Activated CD8-positive, alpha-beta memory T cell treated with anti-CD3 and anti-CD28 coated beads, Interleukin-2, amount 50 U/mL, for 1 hour (primary cell): ENCODE data around the gene ELOVL2.

Experiments
- DNase-seq: peaks from one replicate; pipeline ENCODE4 v3.0.0-alpha.2; 2020; ENCODE audit errors: extremely low read depth

ELOVL2 gene

DNA sequence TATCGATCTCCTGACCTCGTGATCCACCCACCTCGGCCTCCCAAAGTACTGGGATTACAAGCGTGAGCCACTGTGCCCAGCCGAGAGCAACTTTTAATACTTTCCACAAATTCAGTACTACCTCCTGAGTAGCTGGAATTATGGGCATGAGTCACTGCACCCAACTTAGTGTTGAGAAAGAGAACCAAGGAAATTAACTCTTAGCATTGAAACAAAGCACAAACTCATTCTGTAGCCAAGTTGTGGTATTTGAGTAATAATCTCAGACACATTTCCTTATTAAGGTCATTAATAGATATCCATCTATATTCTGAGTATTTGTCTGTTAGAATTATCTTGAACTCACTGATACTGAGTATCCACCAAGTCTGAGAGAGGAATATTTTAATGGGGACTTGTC is 14.3 kb upstream of the ELOVL2 start:
- no peak for DNase-seq

DNA sequence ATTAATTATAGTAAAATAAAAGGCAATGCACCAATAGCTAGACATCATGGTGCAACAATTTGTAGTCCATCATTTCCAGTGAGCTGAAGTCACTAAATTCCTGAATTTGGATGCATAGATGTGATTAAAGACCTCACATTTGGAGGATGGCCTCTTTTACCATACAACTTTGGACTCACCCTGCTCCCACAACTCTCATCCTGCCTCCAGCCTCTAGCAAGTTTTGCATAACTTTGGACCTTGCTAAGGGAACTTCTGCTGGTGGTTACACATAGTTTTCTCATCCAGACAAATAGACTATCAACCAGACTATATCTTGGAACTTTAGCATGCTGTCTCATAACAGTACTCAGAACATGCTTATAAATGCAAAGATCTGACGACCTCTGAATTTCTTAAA is 12.8 kb upstream of the ELOVL2 start:
- no peak for DNase-seq

DNA sequence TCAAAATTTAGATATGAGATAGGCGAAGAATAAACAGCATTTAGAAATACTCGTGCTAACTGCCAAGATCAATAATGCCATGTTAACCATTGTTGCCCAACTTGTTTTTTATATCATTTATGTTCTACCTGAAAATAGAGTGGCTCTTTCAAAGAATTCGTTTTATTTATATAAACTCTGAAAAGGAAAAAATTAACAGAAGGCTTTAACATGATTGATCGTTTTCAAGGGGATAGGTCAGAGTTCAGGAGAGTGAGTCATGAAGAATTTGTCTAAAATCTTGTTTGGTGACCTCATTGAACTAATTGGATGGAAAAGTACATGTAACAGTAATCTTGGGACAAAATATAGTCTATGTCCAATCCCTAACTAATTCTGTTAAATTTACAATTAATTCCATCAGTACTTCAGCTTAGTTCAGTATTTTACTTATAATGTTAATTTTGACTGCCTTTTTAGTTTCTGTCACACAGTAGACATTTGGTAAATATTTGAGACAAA is 11.1 kb upstream of the ELOVL2 start:
- no peak for DNase-seq

- DNase-seq, result no peak
Observed at GRCh38 chr6:11054722-11055121, 10.6 kb upstream of the ELOVL2 start.

DNA sequence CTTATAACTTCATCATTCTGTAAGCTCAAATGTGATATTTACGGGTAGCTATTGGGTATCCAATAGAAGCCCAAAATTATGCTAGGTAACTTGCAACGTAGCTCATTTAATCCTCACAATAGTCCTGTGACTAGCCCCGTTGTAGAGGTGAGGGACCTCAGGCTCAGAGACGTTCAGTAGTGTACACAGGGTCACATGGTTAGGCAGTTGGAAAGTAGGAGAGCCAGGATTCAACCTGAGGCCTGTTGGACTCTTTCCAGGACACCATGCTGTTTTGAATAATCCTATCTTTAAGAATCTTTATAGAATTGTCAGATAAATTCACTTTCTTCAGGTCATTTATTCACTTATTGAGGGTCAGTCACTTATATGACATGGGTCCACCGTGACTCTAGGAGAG is 9.2 kb upstream of the ELOVL2 start:
- DNase-seq, result no peak

GRCh38 chr6:11050731-11051130 is 6.6 kb upstream of the ELOVL2 start:
- DNase-seq, result no peak

DNA sequence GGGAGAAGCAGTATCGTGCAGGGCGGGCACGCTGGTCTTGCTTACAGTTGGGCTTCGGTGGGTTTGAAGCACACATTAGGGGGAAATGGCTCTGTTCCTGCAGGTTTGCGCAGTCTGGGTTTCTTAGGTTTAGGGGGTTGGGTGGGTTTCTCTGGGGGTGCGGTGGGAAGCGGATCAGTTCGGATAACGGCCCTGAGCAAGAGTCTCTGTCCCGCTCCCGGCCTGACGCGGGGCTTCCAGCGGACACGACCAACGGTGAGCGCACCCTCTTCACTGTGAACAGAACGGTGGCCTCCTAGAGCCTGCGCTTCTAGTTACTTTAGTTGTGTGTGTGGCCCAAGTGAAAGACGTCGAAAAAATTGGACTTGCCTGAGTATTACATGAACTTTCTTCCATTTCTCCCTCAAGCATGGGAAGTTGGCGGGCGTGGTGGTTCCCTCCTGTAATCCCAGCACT is 635 bp upstream of the ELOVL2 start:
- DNase-seq, result no peak

DNA sequence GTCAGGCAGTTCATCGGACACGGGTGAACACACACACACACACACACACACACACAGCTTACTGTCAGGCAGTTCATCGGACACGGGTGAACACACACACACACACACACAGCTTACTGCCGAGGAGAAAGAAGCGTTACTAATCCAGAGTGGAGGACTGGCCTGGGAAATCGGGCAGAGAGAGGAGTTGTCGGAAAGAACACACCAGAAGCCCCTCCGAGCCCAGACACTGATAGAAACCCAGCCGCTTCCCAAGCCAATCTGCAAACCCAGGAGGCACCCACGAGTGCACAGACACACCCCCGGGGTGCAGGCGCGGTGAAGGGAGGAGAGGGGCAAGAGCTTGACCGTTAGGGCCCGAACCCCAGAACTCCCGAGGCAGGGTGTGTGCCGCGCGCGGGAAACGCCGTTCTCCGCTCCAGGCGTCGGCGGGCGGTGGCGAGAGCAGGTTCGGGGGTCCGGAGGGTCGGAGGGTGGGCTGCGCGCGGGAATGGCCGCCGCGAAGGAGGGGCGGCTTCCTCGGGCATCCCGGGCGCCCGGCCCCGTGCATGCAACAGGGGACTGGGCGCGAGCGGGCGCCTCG is 636 bp downstream of the ELOVL2 start:
- DNase-seq, result no peak

DNA sequence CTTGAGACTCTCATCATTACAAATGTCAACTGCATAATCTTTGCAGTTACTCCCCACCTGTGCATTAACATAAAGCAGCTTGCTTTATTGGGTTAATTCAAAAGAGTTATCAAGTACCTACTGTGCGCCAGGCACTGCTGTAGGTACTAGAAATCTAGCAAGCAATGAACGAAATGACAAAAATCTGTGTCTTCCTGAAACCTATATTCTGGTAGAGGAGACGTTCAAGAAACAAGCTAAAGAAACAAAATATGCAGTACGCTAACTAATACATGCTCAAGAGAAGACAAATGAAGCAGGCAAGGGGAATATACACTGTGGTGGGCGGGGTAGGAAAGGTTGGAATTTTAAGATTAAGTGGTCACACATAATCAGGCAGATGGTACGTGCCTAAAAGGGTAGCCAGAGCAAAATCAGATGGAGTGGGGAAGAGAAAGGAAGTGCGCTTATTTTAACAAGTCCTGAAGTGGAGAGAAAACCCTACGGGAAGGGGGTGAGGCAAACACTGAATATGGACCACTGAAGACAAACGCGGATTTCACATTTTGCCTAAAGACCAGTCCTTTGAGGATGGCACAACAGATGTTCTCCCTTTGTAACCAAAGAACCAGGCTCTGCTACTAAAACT is 1.2 kb downstream of the ELOVL2 start:
- no peak for DNase-seq

DNA sequence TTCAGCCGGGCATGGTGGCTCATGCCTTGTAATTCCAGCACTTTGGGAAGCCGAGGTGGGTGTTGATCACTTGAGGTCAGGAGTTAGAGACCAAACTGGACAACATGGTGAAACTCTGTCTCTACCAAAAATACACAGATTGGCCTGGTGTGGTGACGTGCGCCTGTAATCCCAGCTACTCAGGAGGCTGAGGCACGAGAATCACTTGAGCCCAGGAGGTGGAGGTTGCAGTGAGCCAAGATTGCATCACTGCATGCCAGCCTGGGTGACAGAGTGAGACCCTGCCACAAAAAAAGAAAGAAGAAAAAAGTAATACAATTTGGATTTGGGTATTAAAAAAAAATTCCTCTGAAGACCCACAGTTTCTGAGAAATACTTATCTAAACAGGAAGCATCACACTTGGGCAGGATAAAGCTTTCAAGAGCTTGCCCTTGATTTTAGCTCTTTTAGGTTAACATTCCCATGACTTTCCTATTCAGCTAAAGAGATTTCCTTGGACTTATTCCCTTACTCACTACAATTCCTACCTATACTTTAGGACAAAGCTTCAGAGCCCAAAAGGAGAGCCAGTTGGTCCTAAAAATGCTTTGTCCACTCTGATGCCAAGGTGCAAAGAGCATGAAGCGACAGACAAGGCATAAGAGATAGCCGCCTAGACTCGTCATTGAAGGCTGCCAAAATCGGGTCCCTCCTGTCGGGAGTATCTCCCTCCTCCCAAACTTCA is 1.9 kb downstream of the ELOVL2 start:
- DNase-seq, result no peak

- no peak for DNase-seq
Observed at GRCh38 chr6:11040134-11040533, 4.0 kb downstream of the ELOVL2 start.

DNA sequence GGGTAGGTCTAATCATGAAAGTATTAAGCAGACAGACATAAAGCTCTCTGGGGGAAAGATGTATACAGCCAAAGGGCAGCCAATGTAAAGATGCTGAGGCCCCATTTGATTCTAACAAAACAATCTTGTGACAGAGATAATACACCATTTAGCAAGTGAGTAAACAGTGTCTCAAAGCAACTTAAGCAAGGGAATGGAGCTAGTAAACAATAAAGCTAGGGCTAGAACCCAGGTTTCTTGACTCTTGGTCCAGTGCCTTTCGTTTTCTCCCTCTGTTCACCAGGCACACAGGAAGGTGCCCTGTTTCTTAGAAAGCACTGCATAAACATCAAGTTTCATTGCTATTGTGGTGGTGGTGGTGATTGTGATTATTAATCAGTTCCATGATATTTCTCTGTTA is 5.1 kb downstream of the ELOVL2 start:
- DNase-seq, result no peak

GRCh38 chr6:11036977-11037430 is 7.1 kb downstream of the ELOVL2 start:
- no peak for DNase-seq

GRCh38 chr6:11036351-11036740 is 7.8 kb downstream of the ELOVL2 start:
- no peak for DNase-seq

DNA sequence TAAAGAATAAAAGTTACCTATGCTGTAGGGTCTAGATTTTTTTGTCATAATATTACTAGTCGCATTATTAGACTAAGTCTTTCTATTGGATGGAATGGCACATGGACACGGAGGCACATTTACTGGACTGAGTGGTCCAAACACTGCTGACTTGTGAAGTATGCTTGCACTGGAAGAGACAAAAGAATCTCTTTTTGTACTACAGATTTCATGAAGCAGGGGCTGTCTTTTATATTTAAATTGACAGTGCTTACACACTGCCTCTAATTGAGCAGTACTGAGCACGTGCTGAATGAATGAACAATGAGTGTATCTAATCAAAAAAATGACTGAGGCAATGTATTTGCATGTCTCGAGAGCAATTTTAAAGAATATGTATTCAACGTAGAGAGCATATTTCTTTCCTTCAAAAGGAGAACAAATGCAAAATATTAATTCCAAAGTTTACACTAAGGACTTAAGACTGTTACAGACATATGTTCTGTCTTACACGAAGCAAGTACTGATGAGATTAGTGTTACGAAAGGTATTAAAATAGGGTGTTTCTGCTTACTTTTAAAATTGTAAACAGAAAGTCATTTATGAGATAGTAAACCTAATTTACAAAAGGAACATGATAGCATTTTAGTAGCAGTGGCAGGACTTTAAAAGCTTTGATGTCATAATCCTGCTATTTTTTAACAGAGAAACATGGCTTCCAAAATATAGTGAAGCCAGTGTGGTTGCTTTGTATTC is 8.3 kb downstream of the ELOVL2 start:
- no peak for DNase-seq

GRCh38 chr6:11033825-11034224 is 10.3 kb downstream of the ELOVL2 start:
- no peak for DNase-seq

DNA sequence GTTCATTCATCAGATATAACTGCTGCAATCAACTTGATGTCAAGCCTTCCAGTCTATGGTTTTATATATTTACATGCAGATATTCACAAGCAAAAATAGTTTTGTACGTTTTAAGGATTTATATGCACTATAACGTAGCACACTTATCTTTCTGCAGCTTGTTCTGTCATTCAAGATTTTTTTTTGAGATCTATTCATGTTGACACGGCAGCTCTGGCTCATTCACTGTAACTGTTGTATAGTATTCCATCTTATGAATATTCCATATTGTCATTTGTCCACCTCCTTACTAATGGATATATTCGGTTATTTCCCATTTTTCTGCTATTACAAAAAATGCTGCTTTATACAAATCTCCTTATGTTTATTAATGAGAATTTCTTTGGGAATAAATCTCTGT is 13.2 kb downstream of the ELOVL2 start:
- DNase-seq, result no peak

- no peak for DNase-seq
Observed at GRCh38 chr6:11028959-11029358, 15.1 kb downstream of the ELOVL2 start.

- DNase-seq, result no peak
Observed at GRCh38 chr6:11027565-11028110, 16.5 kb downstream of the ELOVL2 start.

DNA sequence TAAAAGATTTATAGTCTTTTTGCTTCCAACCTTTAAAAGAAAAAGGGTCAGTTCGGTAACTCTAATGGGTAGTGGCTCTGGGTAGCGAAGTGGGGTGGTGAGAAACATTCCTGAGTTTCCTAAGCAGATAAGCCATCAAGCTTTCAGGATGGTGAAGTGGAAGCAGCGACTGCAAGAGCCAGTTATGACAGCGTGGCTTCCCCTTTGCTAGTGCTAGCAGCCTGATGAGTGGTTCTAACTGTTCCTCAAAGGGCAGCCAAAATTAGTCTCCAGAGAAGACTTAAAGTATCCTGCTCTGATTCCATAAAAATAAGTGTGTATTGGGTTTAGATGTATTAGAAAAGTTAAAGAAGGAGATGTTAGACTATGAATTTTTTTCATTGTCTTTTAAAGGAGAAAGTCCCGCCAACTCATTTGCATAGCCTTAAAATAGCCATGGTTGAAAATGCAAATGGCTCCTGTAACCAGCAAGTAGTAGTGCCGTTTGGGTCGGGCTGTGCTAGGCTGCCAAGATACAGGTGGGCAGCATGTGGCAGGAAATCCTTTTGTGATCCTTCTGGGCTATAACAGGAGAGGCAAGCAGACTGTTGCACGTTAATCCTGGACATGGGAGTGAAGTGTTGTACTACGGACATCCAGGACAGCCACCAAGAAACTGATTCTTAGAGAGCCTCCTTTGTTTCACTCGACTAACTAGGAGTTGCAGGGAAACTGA is 18.0 kb downstream of the ELOVL2 start:
- DNase-seq, result no peak

DNA sequence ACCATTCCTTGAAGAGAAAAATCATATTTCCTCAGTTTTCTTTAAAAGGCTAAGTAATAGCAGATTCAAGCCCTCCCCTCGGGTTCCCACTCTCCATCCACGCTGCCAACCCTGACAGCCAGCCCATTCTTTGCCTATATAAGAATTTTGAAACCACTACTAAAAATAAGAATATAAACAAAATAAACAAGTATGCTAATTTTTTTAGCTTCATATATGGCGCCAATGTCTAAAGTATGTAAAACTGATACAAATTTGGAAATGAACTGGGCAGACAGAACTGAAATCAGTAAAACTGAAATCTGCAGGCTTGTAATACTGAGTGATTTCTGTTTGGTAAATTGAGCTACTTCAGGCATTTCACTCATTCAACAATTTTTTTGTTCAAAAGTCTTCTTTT is 19.0 kb downstream of the ELOVL2 start:
- DNase-seq, result no peak
